Measurements from ENCODE around the gene SLC1A7. TPM values are rescaled to one million over a fixed set of nuclear protein-coding genes. Genes with fewer than 3 reads are reported as not detected.

Gene SLC1A7
- total and polyA plus RNA-seq, 2 of the 13 experiments (the other 11 are each of a cell fraction or from before 2014, with no cell fraction given), result 0.04 to 2.0 TPM

DNA sequence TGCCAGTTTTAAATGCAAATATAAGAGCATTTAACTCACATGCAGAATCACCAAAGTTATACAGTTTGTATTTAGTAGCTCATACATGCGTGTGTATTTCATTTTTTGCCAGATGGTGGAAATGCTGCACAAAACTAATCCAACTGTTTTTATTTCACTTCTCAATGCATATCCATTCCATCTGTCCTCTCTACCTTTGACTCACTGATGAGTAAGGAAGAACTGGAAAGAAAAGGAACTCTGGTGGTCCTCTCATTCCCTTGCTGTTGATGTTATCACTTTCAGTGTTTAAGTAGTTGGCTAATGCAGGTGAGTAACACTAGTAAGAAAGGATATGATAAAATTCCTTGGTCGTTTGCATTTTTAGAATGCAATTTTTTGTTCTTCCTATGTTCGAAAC is 5.7 kb upstream of the SLC1A7 start (continued):
- TF ChIP-seq ZNF318 (CRISPR knock-in tag; IDR thresholded peaks at IDR 0.05) (no peak), ZNF775 (CRISPR knock-in tag; IDR thresholded peaks at IDR 0.05; ENCODE audit: borderline replicate concordance) (no peak)
- TF ChIP-seq, protein P1, sequence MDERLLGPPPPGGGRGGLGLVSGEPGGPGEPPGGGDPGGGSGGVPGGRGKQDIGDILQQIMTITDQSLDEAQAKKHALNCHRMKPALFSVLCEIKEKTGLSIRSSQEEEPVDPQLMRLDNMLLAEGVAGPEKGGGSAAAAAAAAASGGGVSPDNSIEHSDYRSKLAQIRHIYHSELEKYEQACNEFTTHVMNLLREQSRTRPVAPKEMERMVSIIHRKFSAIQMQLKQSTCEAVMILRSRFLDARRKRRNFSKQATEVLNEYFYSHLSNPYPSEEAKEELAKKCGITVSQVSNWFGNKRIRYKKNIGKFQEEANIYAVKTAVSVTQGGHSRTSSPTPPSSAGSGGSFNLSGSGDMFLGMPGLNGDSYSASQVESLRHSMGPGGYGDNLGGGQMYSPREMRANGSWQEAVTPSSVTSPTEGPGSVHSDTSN (CRISPR knock-in tag; IDR thresholded peaks at IDR 0.05), result no peak

Data from HepG2 (cell line).